HL-60 (cell line): ENCODE data around the gene TCAP.

Source experiments
- DNase-seq, 2 experiments: peaks; one replicate each; pipeline ENCODE4 v3.0.0-alpha.2; 2010 to 2020; ENCODE audit warnings: low read depth in 1 of 2, low spot score in 1 of 2
- H3K27ac ChIP-seq: fragments of 250-450 bp; sonication (Bioruptor Pico); replicated peaks from 2 replicates; pipeline ENCODE4 v1.5.1; 2020; ENCODE audit warnings: mild to moderate bottlenecking, moderate library complexity
- H3K27me3 ChIP-seq: fragments of 250-450 bp; sonication (Bioruptor Pico); 2 replicates; pipeline ENCODE4 v1.5.1; 2021; ENCODE audit warnings: mild to moderate bottlenecking, moderate library complexity; ENCODE audit not compliant: insufficient read depth, poor library complexity, severe bottlenecking
- H3K4me3 ChIP-seq: replicated peaks from 2 replicates; pipeline ENCODE4 v1.5.1; 2011; ENCODE audit warnings: mild to moderate bottlenecking, control low read depth, low read length; ENCODE audit not compliant: insufficient read depth
- GABPA ChIP-seq: IDR thresholded peaks from 2 replicates; pipeline ENCODE4 v1.6.1; 2012; ENCODE audit warnings: low read depth
- POLR2AphosphoS5 ChIP-seq: IDR thresholded peaks from 2 replicates; pipeline ENCODE4 v1.6.1; 2012; ENCODE audit warnings: low read depth
- SPI1 ChIP-seq: IDR thresholded peaks from 2 replicates; pipeline ENCODE4 v1.6.1; 2012; ENCODE audit warnings: low read depth, mild to moderate bottlenecking, borderline replicate concordance
- TF ChIP-seq, protein P1 (sequence below): IDR thresholded peaks from one replicate; pipeline ENCODE4 v1.5.1; 2011; ENCODE audit warnings: low read length, control low read depth, inconsistent platforms; ENCODE audit not compliant: insufficient read depth
- TF ChIP-seq, protein P2 (sequence below): IDR thresholded peaks from 2 replicates; pipeline ENCODE4 v1.6.1; 2012; ENCODE audit warnings: low read depth; ENCODE audit not compliant: insufficient replicate concordance

TCAP gene

GRCh38 chr17:39632153-39632941 lies 32.8 kb upstream of the TCAP start:
- Histone ChIP-seq H3K27ac (peak overlapping the region; percentile 77), H3K27me3 (no peaks in the 10 kb centered on the region), H3K4me3 (no peak overlapping the region)
- peak in 1 of 2 experiments; percentile 79 for DNase-seq
- peak; percentile 45; the same call in 1 of the 2 replicates for TF ChIP-seq POLR2AphosphoS5
- no peak for TF ChIP-seq SPI1

- DNase-seq: no peak
- H3K27ac ChIP-seq: no peak overlapping the region
- H3K4me3 ChIP-seq: no peak overlapping the region
- TF ChIP-seq, protein P1, sequence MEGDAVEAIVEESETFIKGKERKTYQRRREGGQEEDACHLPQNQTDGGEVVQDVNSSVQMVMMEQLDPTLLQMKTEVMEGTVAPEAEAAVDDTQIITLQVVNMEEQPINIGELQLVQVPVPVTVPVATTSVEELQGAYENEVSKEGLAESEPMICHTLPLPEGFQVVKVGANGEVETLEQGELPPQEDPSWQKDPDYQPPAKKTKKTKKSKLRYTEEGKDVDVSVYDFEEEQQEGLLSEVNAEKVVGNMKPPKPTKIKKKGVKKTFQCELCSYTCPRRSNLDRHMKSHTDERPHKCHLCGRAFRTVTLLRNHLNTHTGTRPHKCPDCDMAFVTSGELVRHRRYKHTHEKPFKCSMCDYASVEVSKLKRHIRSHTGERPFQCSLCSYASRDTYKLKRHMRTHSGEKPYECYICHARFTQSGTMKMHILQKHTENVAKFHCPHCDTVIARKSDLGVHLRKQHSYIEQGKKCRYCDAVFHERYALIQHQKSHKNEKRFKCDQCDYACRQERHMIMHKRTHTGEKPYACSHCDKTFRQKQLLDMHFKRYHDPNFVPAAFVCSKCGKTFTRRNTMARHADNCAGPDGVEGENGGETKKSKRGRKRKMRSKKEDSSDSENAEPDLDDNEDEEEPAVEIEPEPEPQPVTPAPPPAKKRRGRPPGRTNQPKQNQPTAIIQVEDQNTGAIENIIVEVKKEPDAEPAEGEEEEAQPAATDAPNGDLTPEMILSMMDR: no peak
- TF ChIP-seq SPI1: no peak
- TF ChIP-seq GABPA: no peak
- no peak for TF ChIP-seq POLR2AphosphoS5
- TF ChIP-seq, protein P2, sequence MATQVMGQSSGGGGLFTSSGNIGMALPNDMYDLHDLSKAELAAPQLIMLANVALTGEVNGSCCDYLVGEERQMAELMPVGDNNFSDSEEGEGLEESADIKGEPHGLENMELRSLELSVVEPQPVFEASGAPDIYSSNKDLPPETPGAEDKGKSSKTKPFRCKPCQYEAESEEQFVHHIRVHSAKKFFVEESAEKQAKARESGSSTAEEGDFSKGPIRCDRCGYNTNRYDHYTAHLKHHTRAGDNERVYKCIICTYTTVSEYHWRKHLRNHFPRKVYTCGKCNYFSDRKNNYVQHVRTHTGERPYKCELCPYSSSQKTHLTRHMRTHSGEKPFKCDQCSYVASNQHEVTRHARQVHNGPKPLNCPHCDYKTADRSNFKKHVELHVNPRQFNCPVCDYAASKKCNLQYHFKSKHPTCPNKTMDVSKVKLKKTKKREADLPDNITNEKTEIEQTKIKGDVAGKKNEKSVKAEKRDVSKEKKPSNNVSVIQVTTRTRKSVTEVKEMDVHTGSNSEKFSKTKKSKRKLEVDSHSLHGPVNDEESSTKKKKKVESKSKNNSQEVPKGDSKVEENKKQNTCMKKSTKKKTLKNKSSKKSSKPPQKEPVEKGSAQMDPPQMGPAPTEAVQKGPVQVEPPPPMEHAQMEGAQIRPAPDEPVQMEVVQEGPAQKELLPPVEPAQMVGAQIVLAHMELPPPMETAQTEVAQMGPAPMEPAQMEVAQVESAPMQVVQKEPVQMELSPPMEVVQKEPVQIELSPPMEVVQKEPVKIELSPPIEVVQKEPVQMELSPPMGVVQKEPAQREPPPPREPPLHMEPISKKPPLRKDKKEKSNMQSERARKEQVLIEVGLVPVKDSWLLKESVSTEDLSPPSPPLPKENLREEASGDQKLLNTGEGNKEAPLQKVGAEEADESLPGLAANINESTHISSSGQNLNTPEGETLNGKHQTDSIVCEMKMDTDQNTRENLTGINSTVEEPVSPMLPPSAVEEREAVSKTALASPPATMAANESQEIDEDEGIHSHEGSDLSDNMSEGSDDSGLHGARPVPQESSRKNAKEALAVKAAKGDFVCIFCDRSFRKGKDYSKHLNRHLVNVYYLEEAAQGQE: no peak
- no peaks in the 10 kb centered on the region for H3K27me3 ChIP-seq
Measured at GRCh38 chr17:39633570-39634183, 31.5 kb upstream of the TCAP start.

- 0 out of 2 replicates have a peak overlapping the region, but pooled peaks have one; percentile 97 for H3K27ac ChIP-seq
- no peaks in the 10 kb centered on the region for H3K27me3 ChIP-seq
- H3K4me3 ChIP-seq: no peak overlapping the region
- TF ChIP-seq, protein P2: no peak
- TF ChIP-seq SPI1 (no peak), POLR2AphosphoS5 (no peak)
- TF ChIP-seq, protein P1: peak; percentile 5
- peak in 1 of 2 experiments; percentile 33 for DNase-seq
Measured at GRCh38 chr17:39634384-39634871, 30.7 kb upstream of the TCAP start.

DNA sequence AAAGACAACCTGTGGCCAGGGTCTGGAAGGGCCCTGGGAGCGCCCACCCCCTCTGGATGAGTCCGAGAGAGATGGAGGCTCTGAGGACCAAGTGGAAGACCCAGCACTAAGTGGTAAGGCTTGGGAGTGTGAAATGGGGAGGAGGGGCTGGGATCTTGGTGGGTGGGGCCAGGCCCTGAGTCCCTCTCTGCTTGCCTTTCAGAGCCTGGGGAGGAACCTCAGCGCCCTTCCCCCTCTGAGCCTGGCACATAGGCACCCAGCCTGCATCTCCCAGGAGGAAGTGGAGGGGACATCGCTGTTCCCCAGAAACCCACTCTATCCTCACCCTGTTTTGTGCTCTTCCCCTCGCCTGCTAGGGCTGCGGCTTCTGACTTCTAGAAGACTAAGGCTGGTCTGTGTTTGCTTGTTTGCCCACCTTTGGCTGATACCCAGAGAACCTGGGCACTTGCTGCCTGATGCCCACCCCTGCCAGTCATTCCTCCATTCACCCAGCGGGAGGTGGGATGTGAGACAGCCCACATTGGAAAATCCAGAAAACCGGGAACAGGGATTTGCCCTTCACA lies 29.5 kb upstream of the TCAP start:
- Histone ChIP-seq H3K27me3 (no peaks in the 10 kb centered on the region), H3K27ac (peak overlapping the region; percentile 97), H3K4me3 (no peak overlapping the region)
- TF ChIP-seq POLR2AphosphoS5 (no peak), GABPA (no peak), SPI1 (peak; percentile 61; the same call in 1 of the 2 replicates)
- TF ChIP-seq, protein P2: no peak
- TF ChIP-seq, protein P1: no peak
- DNase-seq: peak in 1 of 2 experiments; percentile 74
